GM21526 (cell line): Measurements from ENCODE around the gene CACNA1C.
"Not testable (repeated sequence)": the region's sequence is repeated elsewhere in the genome, so short reads cannot be mapped to it uniquely, and the experiment has no call there.

Source experiments
- ATAC-seq: cut with Tn5 transposase; IDR thresholded peaks from one replicate; pipeline ENCODE4 v1.9.1; 2021; ENCODE audit warnings: moderate library complexity; ENCODE audit not compliant: unreplicated experiment, low FRiP score

CACNA1C gene

GRCh38 chr12:2246358-2246757 is 193.6 kb downstream of the CACNA1C start:
- no peak for ATAC-seq

GRCh38 chr12:2247120-2247519 is 194.3 kb downstream of the CACNA1C start:
- ATAC-seq: no peak

GRCh38 chr12:2247596-2247995 is 194.8 kb downstream of the CACNA1C start:
- ATAC-seq: no peak

- no peak for ATAC-seq
Measured at GRCh38 chr12:2248087-2248900, 195.5 kb downstream of the CACNA1C start.

- peak; percentile 79 for ATAC-seq
Measured at GRCh38 chr12:2248901-2249381, 196.2 kb downstream of the CACNA1C start.

- no peak for ATAC-seq
Measured at GRCh38 chr12:2250797-2251196, 198.0 kb downstream of the CACNA1C start.

GRCh38 chr12:2251526-2252209 is 198.9 kb downstream of the CACNA1C start:
- no peak for ATAC-seq

- ATAC-seq: no peak
Measured at GRCh38 chr12:2255311-2255710, 202.5 kb downstream of the CACNA1C start.

GRCh38 chr12:2255731-2256130 is 202.9 kb downstream of the CACNA1C start:
- ATAC-seq: not testable (repeated sequence)

- ATAC-seq: no peak
Measured at GRCh38 chr12:2256453-2256852, 203.7 kb downstream of the CACNA1C start.

- no peak for ATAC-seq
Measured at GRCh38 chr12:2256915-2257314, 204.1 kb downstream of the CACNA1C start.

- ATAC-seq: no peak
Measured at GRCh38 chr12:2258025-2258424, 205.2 kb downstream of the CACNA1C start.

GRCh38 chr12:2259369-2259768 is 206.6 kb downstream of the CACNA1C start:
- ATAC-seq: no peak

GRCh38 chr12:2260441-2260840 is 207.7 kb downstream of the CACNA1C start:
- ATAC-seq: no peak

GRCh38 chr12:2261708-2262107 is 208.9 kb downstream of the CACNA1C start:
- no peak for ATAC-seq

- no peak for ATAC-seq
Measured at GRCh38 chr12:2262449-2262848, 209.7 kb downstream of the CACNA1C start.

- no peak for ATAC-seq
Measured at GRCh38 chr12:2263901-2264300, 211.1 kb downstream of the CACNA1C start.

- ATAC-seq: no peak
Measured at GRCh38 chr12:2264651-2265232, 212.0 kb downstream of the CACNA1C start.

- no peak for ATAC-seq
Measured at GRCh38 chr12:2265461-2266167, 212.8 kb downstream of the CACNA1C start.

- ATAC-seq: no peak
Measured at GRCh38 chr12:2266666-2267620, 214.2 kb downstream of the CACNA1C start.
